Stomach (tissue), 4 donors: ENCODE measurements around the gene SYTL1.

Source experiments
- CTCF ChIP-seq, 7 experiments: fragments of 450-650 bp in 4 of 7; fragments of 200-600 bp in 3 of 7; sonication (generic) in 3 of 7; IDR thresholded peaks; one replicate each; pipeline ENCODE4 v1.5.1; 2016 to 2019; ENCODE audit warnings: antibody characterized with exemption in 7 of 7, control low read depth in 2 of 7, mild to moderate bottlenecking in 1 of 7
- POLR2A ChIP-seq, 4 donors: fragments of 450-650 bp; IDR thresholded peaks; one replicate each; pipeline ENCODE4 v1.6.1; 2016; ENCODE audit warnings: antibody characterized with exemption in 4 of 4, control low read depth in 2 of 4, mild to moderate bottlenecking in 1 of 4, moderate library complexity in 1 of 4
- POLR2AphosphoS5 ChIP-seq, 3 donors: sonication (generic); formaldehyde crosslinking; IDR thresholded peaks; one replicate each; pipeline ENCODE4 v1.6.1; 2016; ENCODE audit warnings: antibody characterized with exemption in 3 of 3

DNA sequence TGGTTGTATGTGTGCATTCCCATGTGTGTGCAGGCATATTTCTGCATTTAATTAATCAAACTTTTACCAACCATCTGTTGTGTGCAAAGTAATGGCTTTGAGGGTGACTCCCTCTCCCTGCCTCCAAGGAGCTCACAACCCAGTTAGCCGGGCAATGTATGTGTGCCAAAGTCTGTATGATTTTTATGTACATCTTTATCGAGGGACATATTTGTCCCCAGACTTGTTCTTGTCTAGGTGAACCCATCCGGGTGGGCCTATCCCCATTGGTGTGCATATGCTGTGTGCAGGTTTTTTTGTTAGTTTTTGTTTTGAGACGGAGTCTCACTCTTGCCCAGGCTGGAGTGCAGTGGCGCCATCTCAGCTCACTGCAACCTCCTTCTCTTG is 1.8 kb downstream of the SYTL1 start:
- no peak for TF ChIP-seq CTCF (IDR thresholded peaks at IDR 0.05)
- no peak for TF ChIP-seq POLR2AphosphoS5 (IDR thresholded peaks at IDR 0.05)
- no peak for TF ChIP-seq POLR2A (IDR thresholded peaks at IDR 0.05)
